IMR-90 (cell line): ENCODE results near the gene SAFB2. TPM values are rescaled to one million over a fixed set of nuclear protein-coding genes. Genes with fewer than 3 reads are reported as not detected.

ENCODE experiments used
- ATAC-seq: fragments of 200-7000 bp; cut with Tn5 transposase; 2 replicates; pipeline ENCODE4 v1.9.1; 2020; ENCODE audit warnings: low read depth, mild to moderate bottlenecking, moderate library complexity
- BruUV-seq: library from RNA; stranded (reverse); fragments of 400-500 nt; replicated peaks from 2 replicates; lab custom pipeline; 2021; lab: Mats Ljungman, UMichigan
- CTCF ChIA-PET: fragments of 300-600 bp; formaldehyde crosslinking; extraction: SDS; loops from one replicate; lab custom pipeline; 2021; ENCODE audit warnings: antibody characterized with exemption; lab: Yijun Ruan, JAX
- POLR2A ChIA-PET: fragments of 300-600 bp; sonication (Branson Sonifier 250); formaldehyde crosslinking; loops from one replicate; lab custom pipeline; 2022; ENCODE audit warnings: antibody characterized with exemption; ENCODE audit not compliant: unreplicated experiment; lab: Charles Lee
- DNase-seq: peaks from one replicate; pipeline ENCODE4 v3.0.0; 2013
- H2AFZ ChIP-seq: replicated peaks from 2 replicates; pipeline ENCODE3; 2013; ENCODE audit warnings: low read length, mild to moderate bottlenecking; ENCODE audit not compliant: poor library complexity
- H2AK5ac ChIP-seq: 2 replicates; pipeline ENCODE4 v1.6.1; 2013; ENCODE audit warnings: low read depth, low read length, inconsistent platforms
- H2AK9ac ChIP-seq: replicated peaks from 2 replicates; pipeline ENCODE3; 2013; ENCODE audit warnings: mild to moderate bottlenecking, low read depth, low read length, moderate library complexity; ENCODE audit not compliant: poor library complexity
- H2BK120ac ChIP-seq: 2 replicates; pipeline ENCODE4 v1.6.1; 2013; ENCODE audit warnings: low read depth, low read length, inconsistent platforms
- H2BK15ac ChIP-seq: 3 replicates; pipeline ENCODE4 v1.6.1; 2013; ENCODE audit warnings: low read depth, low read length, inconsistent platforms
- H2BK20ac ChIP-seq: 2 replicates; pipeline ENCODE4 v1.6.1; 2013; ENCODE audit warnings: low read depth, mild to moderate bottlenecking, inconsistent platforms, low read length, moderate library complexity
- H2BK5ac ChIP-seq: 2 replicates; pipeline ENCODE4 v1.6.1; 2013; ENCODE audit warnings: mild to moderate bottlenecking, low read depth, low read length, inconsistent platforms; ENCODE audit not compliant: poor library complexity, severe bottlenecking
- H3K14ac ChIP-seq: replicated peaks from 2 replicates; pipeline ENCODE4 v1.6.1; 2013; ENCODE audit warnings: low read depth, low read length, inconsistent platforms
- H3K18ac ChIP-seq: 2 replicates; pipeline ENCODE4 v1.6.1; 2013; ENCODE audit warnings: low read depth, low read length, control low read depth
- H3K23ac ChIP-seq: 2 replicates; pipeline ENCODE4 v1.6.1; 2013; ENCODE audit warnings: low read depth, low read length, inconsistent platforms
- H3K27ac ChIP-seq: 2 replicates; pipeline ENCODE4 v1.5.1; 2013; ENCODE audit warnings: mild to moderate bottlenecking, control low read depth, low read length; ENCODE audit not compliant: insufficient read depth
- H3K27me3 ChIP-seq: 2 replicates; pipeline ENCODE4 v1.6.1; 2013; ENCODE audit warnings: low read length; ENCODE audit not compliant: control insufficient read depth, insufficient read depth
- H3K36me3 ChIP-seq: 2 replicates; pipeline ENCODE4 v1.6.1; 2013; ENCODE audit warnings: low read length, mixed read lengths; ENCODE audit not compliant: control insufficient read depth, insufficient read depth
- H3K4ac ChIP-seq: 2 replicates; pipeline ENCODE4 v1.6.1; 2013; ENCODE audit warnings: low read depth, low read length, inconsistent platforms
- H3K4me1 ChIP-seq: 2 replicates; pipeline ENCODE4 v1.6.1; 2013; ENCODE audit warnings: low read length, mixed read lengths; ENCODE audit not compliant: control insufficient read depth, insufficient read depth
- H3K4me2 ChIP-seq: 2 replicates; pipeline ENCODE4 v1.6.1; 2013; ENCODE audit warnings: low read depth, mild to moderate bottlenecking, control low read depth, low read length, moderate library complexity
- H3K4me3 ChIP-seq: 2 replicates; pipeline ENCODE4 v1.5.1; 2013; ENCODE audit warnings: low read depth, mild to moderate bottlenecking, control low read depth, low read length, moderate library complexity; ENCODE audit not compliant: insufficient read depth
- H3K56ac ChIP-seq: 2 replicates; pipeline ENCODE4 v1.6.1; 2013; ENCODE audit warnings: low read length, inconsistent platforms; ENCODE audit not compliant: insufficient read depth; ENCODE audit errors: extremely low read depth
- H3K79me1 ChIP-seq, 2 experiments: 2 replicates each; pipeline ENCODE4 v1.6.1; 2013; ENCODE audit warnings: low read length in 2 of 2, inconsistent platforms in 1 of 2, low read depth in 1 of 2
- H3K9ac ChIP-seq: 2 replicates; pipeline ENCODE4 v1.6.1; 2013; ENCODE audit warnings: low read depth, low read length, control low read depth
- H3K9me1 ChIP-seq: 2 replicates; pipeline ENCODE4 v1.6.1; 2013; ENCODE audit warnings: low read length, inconsistent platforms; ENCODE audit not compliant: insufficient read depth
- H3K9me3 ChIP-seq: 2 replicates; pipeline ENCODE4 v1.6.1; 2013; ENCODE audit warnings: low read length; ENCODE audit not compliant: control insufficient read depth, insufficient read depth
- H4K20me1 ChIP-seq: 2 replicates; pipeline ENCODE4 v1.6.1; 2013; ENCODE audit warnings: low read length, inconsistent platforms; ENCODE audit not compliant: insufficient read depth
- H4K5ac ChIP-seq: 2 replicates; pipeline ENCODE4 v1.6.1; 2013; ENCODE audit warnings: mild to moderate bottlenecking, low read depth, low read length, control low read depth
- H4K8ac ChIP-seq, 2 experiments: 2 replicates each; pipeline ENCODE4 v1.6.1; 2013; ENCODE audit warnings: low read depth in 2 of 2, low read length in 2 of 2, control low read depth in 1 of 2, inconsistent platforms in 1 of 2
- H4K91ac ChIP-seq: 2 replicates; pipeline ENCODE4 v1.6.1; 2013; ENCODE audit warnings: low read depth, low read length, inconsistent platforms; ENCODE audit not compliant: insufficient read depth
- CEBPB ChIP-seq: IDR thresholded peaks from 2 replicates; pipeline ENCODE4 v1.6.1; 2012; ENCODE audit warnings: low read depth, low read length, improper control_type of control experiment
- CHD1 ChIP-seq: IDR thresholded peaks from 2 replicates; pipeline ENCODE4 v1.6.1; 2012; ENCODE audit warnings: low read depth, low read length, improper control_type of control experiment
- MAFK ChIP-seq: IDR thresholded peaks from 2 replicates; pipeline ENCODE4 v1.6.1; 2012; ENCODE audit warnings: low read depth, low read length, improper control_type of control experiment
- USF2 ChIP-seq: fragments of 150-350 bp; IDR thresholded peaks from 2 replicates; pipeline ENCODE4 v1.6.1; 2017; ENCODE audit warnings: mild to moderate bottlenecking, antibody characterized with exemption, low read length, low read depth
- WGBS, 2 experiments: methylation state at CpG; one replicate each; pipeline versions ENCODE4 v1.1.5 to v1.1.7; 2013; ENCODE audit warnings: missing lambda C conversion rate in 2 of 2; ENCODE audit not compliant: insufficient read length in 1 of 2; ENCODE audit errors: extremely low coverage in 2 of 2; 5-methylcytosine and 5-hydroxymethylcytosine counted together
- dilution Hi-C: fragments of 300-500 bp; cut with HindIII; formaldehyde crosslinking; loops from one replicate; pipeline ENCODE4 v1.14.3; 2018; ENCODE audit warnings: low sequenced_read_pairs; ENCODE audit not compliant: unreplicated experiment
- in situ Hi-C: fragments of 300-500 bp; cut with MboI; formaldehyde crosslinking; loops from 3 replicates; pipeline ENCODE4 v1.14.3; 2019; ENCODE audit warnings: low sequenced_read_pairs, inconsistent platforms, mixed read lengths
- intact Hi-C: fragments of 100-400 bp; cut with micrococcal nuclease; formaldehyde crosslinking; loops from 2 replicates; pipeline ENCODE4 v1.10.0; 2022
- polyA plus RNA-seq, 3 experiments: library from polyadenylated mRNA; depleted of rRNA; stranded (reverse); fragments of >200 nt; gene quantifications; 2 replicates each; pipeline ENCODE4 v1.2.3, GENCODE V29; 2012; ENCODE audit warnings: low replicate concordance in 1 of 3
- total RNA-seq: library from RNA; depleted of rRNA; stranded (reverse); fragments of >200 nt; gene quantifications from 2 replicates; pipeline ENCODE4 v1.2.3, GENCODE V29; 2012

SAFB2 gene
- total and polyA plus RNA-seq, 2 of the 4 experiments (the other 2 are of a cell fraction) = 11.8 to 26.2 TPM

DNA sequence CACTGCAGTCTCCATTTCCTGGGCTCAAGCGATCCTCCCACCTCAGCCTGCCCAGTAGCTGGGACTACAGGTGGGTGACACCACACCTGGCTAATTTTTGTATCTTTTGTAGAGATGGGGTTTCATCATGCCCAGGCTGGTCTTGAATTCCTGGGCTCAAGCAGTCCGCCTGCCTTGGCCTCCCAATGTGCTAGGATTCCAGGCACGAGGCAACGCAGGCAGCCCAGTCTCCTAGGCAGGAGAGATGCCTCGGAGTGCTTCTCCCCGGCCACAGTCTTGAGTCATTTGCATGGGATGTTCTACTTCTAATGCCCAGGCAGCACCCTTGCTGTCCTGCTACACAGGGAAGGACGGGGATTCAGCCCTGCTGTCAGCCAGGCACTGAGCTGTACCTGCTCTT lies 49.0 kb upstream of the SAFB2 start:
- no peak for TF ChIP-seq CHD1
- TF ChIP-seq USF2 = no peak
- TF ChIP-seq CEBPB = no peak
- TF ChIP-seq MAFK = no peak
- H3K18ac ChIP-seq = no peak overlapping the region
- no peak overlapping the region for H2BK5ac ChIP-seq
- H3K79me1 ChIP-seq = peaks cover 3 to 22% of the 10 kb centered on the region in 2 experiments; a peak in 2 of 4 replicates
- no peak overlapping the region for H2BK20ac ChIP-seq
- H3K14ac ChIP-seq = no peak overlapping the region
- H3K27ac ChIP-seq = no peak overlapping the region
- intact Hi-C loops = no loop called here
- H3K9ac ChIP-seq = no peak overlapping the region
- no peak overlapping the region for H3K4me2 ChIP-seq
- no peak overlapping the region for H3K4ac ChIP-seq
- dilution Hi-C loops = no loop called here
- ChIA-PET CTCF (no interaction called here), POLR2A (no interaction called here)
- no peaks in the 10 kb centered on the region for H3K27me3 ChIP-seq
- H3K23ac ChIP-seq = no peak overlapping the region
- peaks cover 35% of the 10 kb centered on the region for H3K36me3 ChIP-seq
- ATAC-seq (no peak), DNase-seq (no peak)
- H3K56ac ChIP-seq = no peak overlapping the region
- H4K91ac ChIP-seq = no peak overlapping the region
- H4K5ac ChIP-seq = no peak overlapping the region
- in situ Hi-C loops = no loop called here
- H2AK9ac ChIP-seq = no peak overlapping the region
- H3K9me3 ChIP-seq = no peaks in the 10 kb centered on the region
- H2BK15ac ChIP-seq = no peak overlapping the region
- H3K4me3 ChIP-seq = no peak overlapping the region
- no peak overlapping the region for H2BK120ac ChIP-seq
- H3K9me1 ChIP-seq = peaks cover 10% of the 10 kb centered on the region; the same call in 1 of the 2 replicates
- H4K8ac ChIP-seq = no peak overlapping the region
- WGBS, 2 experiments = 85% methylated on average over 5 of the region's 7 CpGs; no CpG with 5 or more reads in 1 of the 2 experiments
- no peaks in the 10 kb centered on the region for H3K4me1 ChIP-seq
- H2AK5ac ChIP-seq = no peak overlapping the region
- H2AFZ ChIP-seq = no peak overlapping the region
- BruUV-seq = no TSS peak
- peaks cover 14% of the 10 kb centered on the region; the same call in 1 of the 2 replicates for H4K20me1 ChIP-seq
